Measurements from ENCODE around the gene COMMD3.
"Not testable (repeated sequence)": the region's sequence is repeated elsewhere in the genome, so short reads cannot be mapped to it uniquely, and the experiment has no call there.

Gene COMMD3

GRCh38 chr10:22338931-22339330, 22.7 kb downstream of the COMMD3 start:
- no peak for DNase-seq (ENCODE audit: low read depth)

- DNase-seq (ENCODE audit: low read depth), result no peak
Measured at GRCh38 chr10:22339761-22340328, 23.7 kb downstream of the COMMD3 start.

GRCh38 chr10:22340329-22341189, 24.4 kb downstream of the COMMD3 start:
- peak; percentile 49 for DNase-seq (ENCODE audit: low read depth)

- DNase-seq (ENCODE audit: low read depth), result no peak
Measured at GRCh38 chr10:22341190-22341925, 25.2 kb downstream of the COMMD3 start.

GRCh38 chr10:22341926-22342196, 25.7 kb downstream of the COMMD3 start:
- DNase-seq (ENCODE audit: low read depth), result no peak

GRCh38 chr10:22342421-22342820, 26.2 kb downstream of the COMMD3 start:
- no peak for DNase-seq (ENCODE audit: low read depth)

- DNase-seq (ENCODE audit: low read depth), result no peak
Measured at GRCh38 chr10:22343731-22344130, 27.5 kb downstream of the COMMD3 start.

GRCh38 chr10:22344249-22344648, 28.1 kb downstream of the COMMD3 start:
- no peak for DNase-seq (ENCODE audit: low read depth)

GRCh38 chr10:22344781-22345300, 28.7 kb downstream of the COMMD3 start:
- no peak for DNase-seq (ENCODE audit: low read depth)

- peak; percentile 20 for DNase-seq (ENCODE audit: low read depth)
Measured at GRCh38 chr10:22345301-22346095, 29.3 kb downstream of the COMMD3 start, which contains the start of gene SPAG6. SPAG6 (plus strand) TSS chr10:22345496; CDS start chr10:22345612, 116 bp downstream.

GRCh38 chr10:22346096-22346661, 30.0 kb downstream of the COMMD3 start:
- no peak for DNase-seq (ENCODE audit: low read depth)

GRCh38 chr10:22349755-22350154, 33.6 kb downstream of the COMMD3 start:
- DNase-seq (ENCODE audit: low read depth), result no peak

GRCh38 chr10:22351131-22351703, 35.0 kb downstream of the COMMD3 start:
- no peak for DNase-seq (ENCODE audit: low read depth)

- DNase-seq (ENCODE audit: low read depth), result no peak
Measured at GRCh38 chr10:22356324-22356873, 40.2 kb downstream of the COMMD3 start.

- DNase-seq (ENCODE audit: low read depth), result not testable (repeated sequence)
Measured at GRCh38 chr10:22357770-22358169, 41.6 kb downstream of the COMMD3 start.

- DNase-seq (ENCODE audit: low read depth), result no peak
Measured at GRCh38 chr10:22363305-22363704, 47.1 kb downstream of the COMMD3 start.

GRCh38 chr10:22364407-22365140, 48.4 kb downstream of the COMMD3 start:
- DNase-seq (ENCODE audit: low read depth), result no peak

- DNase-seq (ENCODE audit: low read depth), result no peak
Measured at GRCh38 chr10:22365233-22365632, 49.0 kb downstream of the COMMD3 start.

GRCh38 chr10:22365644-22366434, 49.7 kb downstream of the COMMD3 start:
- no peak for DNase-seq (ENCODE audit: low read depth)

GRCh38 chr10:22366435-22366703, 50.2 kb downstream of the COMMD3 start:
- no peak for DNase-seq (ENCODE audit: low read depth)

Data from activated T-helper 9 cell treated with anti-CD3 and anti-CD28 coated beads, Interleukin-2, amount 50 U/mL, for 16 hours (primary cell).